EH (cell line): ENCODE results near the gene MYADM.

Source experiments
- DNase-seq: peaks from one replicate; pipeline ENCODE4 v3.0.0-alpha.2; 2015; ENCODE audit warnings: low read depth

MYADM gene

GRCh38 chr19:53915000-53915399 is 47.3 kb downstream of the MYADM start:
- DNase-seq: no peak

- DNase-seq: no peak
These were observed 48.3 kb downstream of the MYADM start for GRCh38 chr19:53916004-53916403.

GRCh38 chr19:53917356-53917755 is 49.7 kb downstream of the MYADM start:
- DNase-seq: no peak
